ENCODE results near the gene ARHGAP42. TPM values are rescaled to one million over a fixed set of nuclear protein-coding genes. Genes with fewer than 3 reads are reported as not detected.
"Not testable (repeated sequence)": the region's sequence is repeated elsewhere in the genome, so short reads cannot be mapped to it uniquely, and the experiment has no call there.

The ARHGAP42 gene
- total and polyA plus RNA-seq, 12 donors = 2.5 to 25.0 (median 11.5) TPM

- no peak for TF ChIP-seq POLR2A (IDR thresholded peaks at IDR 0.05)
- TF ChIP-seq, protein P1, sequence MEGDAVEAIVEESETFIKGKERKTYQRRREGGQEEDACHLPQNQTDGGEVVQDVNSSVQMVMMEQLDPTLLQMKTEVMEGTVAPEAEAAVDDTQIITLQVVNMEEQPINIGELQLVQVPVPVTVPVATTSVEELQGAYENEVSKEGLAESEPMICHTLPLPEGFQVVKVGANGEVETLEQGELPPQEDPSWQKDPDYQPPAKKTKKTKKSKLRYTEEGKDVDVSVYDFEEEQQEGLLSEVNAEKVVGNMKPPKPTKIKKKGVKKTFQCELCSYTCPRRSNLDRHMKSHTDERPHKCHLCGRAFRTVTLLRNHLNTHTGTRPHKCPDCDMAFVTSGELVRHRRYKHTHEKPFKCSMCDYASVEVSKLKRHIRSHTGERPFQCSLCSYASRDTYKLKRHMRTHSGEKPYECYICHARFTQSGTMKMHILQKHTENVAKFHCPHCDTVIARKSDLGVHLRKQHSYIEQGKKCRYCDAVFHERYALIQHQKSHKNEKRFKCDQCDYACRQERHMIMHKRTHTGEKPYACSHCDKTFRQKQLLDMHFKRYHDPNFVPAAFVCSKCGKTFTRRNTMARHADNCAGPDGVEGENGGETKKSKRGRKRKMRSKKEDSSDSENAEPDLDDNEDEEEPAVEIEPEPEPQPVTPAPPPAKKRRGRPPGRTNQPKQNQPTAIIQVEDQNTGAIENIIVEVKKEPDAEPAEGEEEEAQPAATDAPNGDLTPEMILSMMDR (IDR thresholded peaks at IDR 0.05) = no peak
- Histone ChIP-seq H3K4me1 (replicated peaks in 1 of 2) (no peaks in the 10 kb centered on the region), H3K27ac (no peak overlapping the region), H3K4me3 (no peak overlapping the region), H3K9me3 (replicated peaks in 1 of 3) (no peaks in the 10 kb centered on the region), H3K27me3 (no peaks in the 10 kb centered on the region), H3K36me3 (replicated peaks in 1 of 2) (no peaks in the 10 kb centered on the region)
- DNase-seq = no peak
- WGBS, 4 donors = 77 to 97% (median 89%) methylated on average over 2 of the region's 2 CpGs
- intact Hi-C loops (cut with DNase I) = no loop called here
Observed at GRCh38 chr11:100889758-100890157, 202.7 kb downstream of the ARHGAP42 start.

GRCh38 chr11:100890789-100891188 is 203.7 kb downstream of the ARHGAP42 start:
- 66 to 85% (median 74%) methylated on average over 3 of the region's 3 CpGs for WGBS, 4 donors
- intact Hi-C loops (cut with DNase I) = no loop called here
- Histone ChIP-seq H3K9me3 (replicated peaks in 1 of 3) (no peaks in the 10 kb centered on the region), H3K4me3 (no peak overlapping the region), H3K4me1 (replicated peaks in 1 of 2) (no peaks in the 10 kb centered on the region), H3K27me3 (no peaks in the 10 kb centered on the region), H3K36me3 (replicated peaks in 1 of 2) (no peaks in the 10 kb centered on the region), H3K27ac (no peak overlapping the region)
- DNase-seq = no peak
- TF ChIP-seq POLR2A (IDR thresholded peaks at IDR 0.05) = no peak
- TF ChIP-seq, protein P1 (IDR thresholded peaks at IDR 0.05) = no peak

GRCh38 chr11:100892886-100893285 is 205.8 kb downstream of the ARHGAP42 start:
- Histone ChIP-seq H3K4me3 (no peak overlapping the region), H3K4me1 (replicated peaks in 1 of 2) (no peaks in the 10 kb centered on the region), H3K27ac (no peak overlapping the region), H3K27me3 (no peaks in the 10 kb centered on the region), H3K9me3 (replicated peaks in 1 of 3) (no peaks in the 10 kb centered on the region), H3K36me3 (replicated peaks in 1 of 2) (no peaks in the 10 kb centered on the region)
- TF ChIP-seq, protein P1 (IDR thresholded peaks at IDR 0.05) = no peak
- no peak for DNase-seq
- intact Hi-C loops (cut with DNase I) = no loop called here
- WGBS, 4 donors = 58 to 83% (median 78%) methylated on average over 1 of the region's 1 CpG

- 83 to 94% (median 87%) methylated on average over 1 of the region's 1 CpG for WGBS, 4 donors
Observed at GRCh38 chr11:100895449-100895848, 208.4 kb downstream of the ARHGAP42 start.

DNA sequence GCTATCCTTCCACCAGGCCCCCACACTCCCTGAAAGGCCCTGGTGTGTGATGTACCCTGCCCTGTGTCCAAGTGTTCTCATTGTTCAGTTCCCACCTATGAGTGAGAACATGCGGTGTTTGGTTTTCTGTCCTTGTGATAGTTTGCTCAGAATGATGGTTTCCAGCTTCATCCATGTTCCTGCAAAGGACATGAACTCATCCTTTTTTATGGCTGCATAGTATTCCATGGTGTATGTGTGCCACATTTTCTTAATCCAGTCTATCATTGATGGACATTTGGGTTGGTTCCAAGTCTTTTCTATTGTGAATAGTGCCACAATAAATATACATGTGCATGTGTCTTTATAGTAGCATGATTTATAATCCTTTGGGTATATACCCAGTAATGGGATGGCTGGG is 208.9 kb downstream of the ARHGAP42 start:
- intact Hi-C loops (cut with DNase I); DNase-seq; H3K4me3 ChIP-seq; H3K36me3 ChIP-seq (replicated peaks in 1 of 2); H3K4me1 ChIP-seq (replicated peaks in 1 of 2); H3K27me3 ChIP-seq; H3K27ac ChIP-seq; H3K9me3 ChIP-seq (replicated peaks in 1 of 3): not testable (repeated sequence)
- 93 to 100% (median 100%) methylated on average over 1 of the region's 1 CpG for WGBS, 4 donors

More at GRCh38 chr11:100895449-100895848, 208.4 kb downstream of the ARHGAP42 start:
- Histone ChIP-seq H3K9me3 (replicated peaks in 1 of 3) (no peaks in the 10 kb centered on the region), H3K4me3 (no peak overlapping the region), H3K36me3 (replicated peaks in 1 of 2) (no peaks in the 10 kb centered on the region), H3K27me3 (no peaks in the 10 kb centered on the region), H3K4me1 (replicated peaks in 1 of 2) (no peaks in the 10 kb centered on the region), H3K27ac (no peak overlapping the region)
- TF ChIP-seq, protein P1 (IDR thresholded peaks at IDR 0.05) = no peak
- no peak for TF ChIP-seq POLR2A (IDR thresholded peaks at IDR 0.05)
- intact Hi-C loops (cut with DNase I) = no loop called here
- DNase-seq = no peak

- H3K27ac ChIP-seq; H3K9me3 ChIP-seq (replicated peaks in 1 of 3); H3K27me3 ChIP-seq; H3K36me3 ChIP-seq (replicated peaks in 1 of 2); H3K4me3 ChIP-seq; intact Hi-C loops (cut with DNase I); DNase-seq; H3K4me1 ChIP-seq (replicated peaks in 1 of 2): not testable (repeated sequence)
- 87 to 92% (median 88%) methylated on average over 5 of the region's 5 CpGs; no CpG with 5 or more reads in 1 of the 4 donors for WGBS, 4 donors
Observed at GRCh38 chr11:100901471-100901870, 214.4 kb downstream of the ARHGAP42 start.

All from adrenal gland (tissue), 12 donors.